Panc1 (cell line): ENCODE measurements around the gene FOSB. TPM values are rescaled to one million over a fixed set of nuclear protein-coding genes. Genes with fewer than 3 reads are reported as not detected.

Source experiments
- ATAC-seq: fragments of 200-7000 bp; cut with Tn5 transposase; 2 replicates; pipeline ENCODE4 v1.9.1; 2020; ENCODE audit warnings: mild to moderate bottlenecking, moderate library complexity
- BruUV-seq: library from RNA; stranded (reverse); fragments of 400-500 nt; replicated peaks from 2 replicates; lab custom pipeline; 2021; lab: Mats Ljungman, UMichigan
- CTCF ChIA-PET: fragments of 300-600 bp; sonication (Branson Sonifier 250); formaldehyde crosslinking; loops from one replicate; lab custom pipeline; 2022; ENCODE audit warnings: antibody characterized with exemption; lab: Charles Lee
- POLR2A ChIA-PET: fragments of 300-600 bp; sonication (Branson Sonifier 250); formaldehyde crosslinking; loops from one replicate; lab custom pipeline; 2022; ENCODE audit warnings: antibody characterized with exemption; lab: Charles Lee
- DNase-seq: peaks from one replicate; pipeline ENCODE4 v3.0.0-alpha.2; 2010; ENCODE audit warnings: low read depth, low spot score
- H3K27ac ChIP-seq: 2 replicates; pipeline ENCODE4 v1.5.1; 2011; ENCODE audit warnings: mild to moderate bottlenecking, low read length, inconsistent platforms
- H3K27me3 ChIP-seq: fragments of 200-500 bp; sonication (Bioruptor generic); 2 replicates; pipeline ENCODE4 v1.6.0; 2014; ENCODE audit warnings: low read length, inconsistent platforms; ENCODE audit not compliant: control insufficient read depth, insufficient read depth
- H3K36me3 ChIP-seq: fragments of 200-500 bp; sonication (Bioruptor generic); 2 replicates; pipeline ENCODE4 v1.5.1; 2014; ENCODE audit warnings: inconsistent platforms, mild to moderate bottlenecking, low read length, moderate library complexity; ENCODE audit not compliant: control insufficient read depth, insufficient read depth
- H3K4me1 ChIP-seq: 2 replicates; pipeline ENCODE4 v1.5.1; 2011; ENCODE audit warnings: inconsistent platforms, mild to moderate bottlenecking, low read length, moderate library complexity; ENCODE audit not compliant: control insufficient read depth, insufficient read depth
- H3K4me3 ChIP-seq, 2 experiments: 2 replicates each; pipeline ENCODE4 v1.5.1; 2011 to 2012; ENCODE audit warnings: low read depth in 2 of 2, low read length in 2 of 2, mild to moderate bottlenecking in 2 of 2, inconsistent platforms in 1 of 2, moderate library complexity in 1 of 2
- H3K9me3 ChIP-seq: fragments of 200-500 bp; sonication (Bioruptor generic); 2 replicates; pipeline ENCODE4 v1.5.1; 2014; ENCODE audit warnings: low read depth, mild to moderate bottlenecking, inconsistent platforms, low read length, moderate library complexity; ENCODE audit not compliant: control insufficient read depth, insufficient read depth
- POLR2AphosphoS5 ChIP-seq: IDR thresholded peaks from 2 replicates; pipeline ENCODE4 v1.6.1; 2012; ENCODE audit warnings: mild to moderate bottlenecking, low read depth, low read length, moderate library complexity
- SIN3A ChIP-seq: IDR thresholded peaks from 2 replicates; pipeline ENCODE4 v1.6.1; 2012; ENCODE audit warnings: low read depth, mild to moderate bottlenecking, low read length, moderate library complexity, borderline replicate concordance; ENCODE audit not compliant: insufficient read depth
- TCF7L2 ChIP-seq: IDR thresholded peaks from 2 replicates; pipeline ENCODE4 v1.6.1; 2011; ENCODE audit warnings: mild to moderate bottlenecking, low read depth, low read length, inconsistent platforms
- in situ Hi-C: cut with HindIII; loops from 2 replicates; pipeline ENCODE4 v1.10.0; 2016; ENCODE audit warnings: low sequenced_read_pairs, low pct_unique_long_range_greater_than_20kb
- intact Hi-C: fragments of 100-400 bp; cut with micrococcal nuclease; formaldehyde crosslinking; loops from one replicate; pipeline ENCODE4 v1.10.0; 2022; ENCODE audit not compliant: unreplicated experiment
- total RNA-seq: library from RNA; stranded (reverse); gene quantifications from one replicate; pipeline ENCODE4 v1.2.1, GENCODE V29; 2021; ENCODE audit not compliant: unreplicated experiment
- TF ChIP-seq, protein P1 (sequence below), 2 experiments: IDR thresholded peaks; 2 replicates each; pipeline ENCODE4 v1.6.1; 2011 to 2012; ENCODE audit warnings: low read depth in 2 of 2, control low read depth in 1 of 2, low read length in 1 of 2, mild to moderate bottlenecking in 1 of 2, moderate library complexity in 1 of 2; ENCODE audit not compliant: insufficient read depth in 1 of 2
- TF ChIP-seq, protein P2 (sequence below): fragments of 450-650 bp; IDR thresholded peaks from 2 replicates; pipeline ENCODE4 v1.5.1; 2017; ENCODE audit warnings: mild to moderate bottlenecking

The FOSB gene
- total RNA-seq, 1 experiment from 2014 or later = 13.4 TPM

DNA sequence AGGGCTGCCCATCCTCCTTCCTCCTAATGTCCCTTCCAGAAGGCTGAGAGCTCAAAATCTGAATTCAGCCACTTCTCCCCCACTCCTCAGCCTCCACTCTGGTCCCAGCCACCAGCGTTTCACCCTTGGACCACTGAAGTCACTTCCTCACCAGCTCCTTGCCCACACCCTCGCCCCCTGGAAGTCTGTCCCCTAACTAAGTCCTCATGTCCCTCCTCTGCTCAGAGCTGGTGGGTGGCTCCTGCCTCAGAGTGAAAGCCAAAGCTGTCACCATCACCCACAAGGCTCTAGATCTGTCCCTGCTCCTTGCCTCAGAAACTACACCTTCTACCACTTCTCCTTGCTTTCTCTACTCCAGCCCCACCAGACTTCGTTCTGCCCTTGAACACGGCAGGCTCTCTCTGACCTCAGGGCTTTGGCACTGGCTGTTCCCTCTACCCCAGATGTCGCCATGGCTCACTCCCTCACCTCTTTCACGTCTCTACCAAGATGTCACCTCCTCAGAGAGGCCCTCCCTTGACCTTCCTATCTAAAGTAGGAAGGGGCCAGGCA, 45.8 kb upstream of the FOSB start:
- TF ChIP-seq TCF7L2 = no peak
- TF ChIP-seq, protein P1, sequence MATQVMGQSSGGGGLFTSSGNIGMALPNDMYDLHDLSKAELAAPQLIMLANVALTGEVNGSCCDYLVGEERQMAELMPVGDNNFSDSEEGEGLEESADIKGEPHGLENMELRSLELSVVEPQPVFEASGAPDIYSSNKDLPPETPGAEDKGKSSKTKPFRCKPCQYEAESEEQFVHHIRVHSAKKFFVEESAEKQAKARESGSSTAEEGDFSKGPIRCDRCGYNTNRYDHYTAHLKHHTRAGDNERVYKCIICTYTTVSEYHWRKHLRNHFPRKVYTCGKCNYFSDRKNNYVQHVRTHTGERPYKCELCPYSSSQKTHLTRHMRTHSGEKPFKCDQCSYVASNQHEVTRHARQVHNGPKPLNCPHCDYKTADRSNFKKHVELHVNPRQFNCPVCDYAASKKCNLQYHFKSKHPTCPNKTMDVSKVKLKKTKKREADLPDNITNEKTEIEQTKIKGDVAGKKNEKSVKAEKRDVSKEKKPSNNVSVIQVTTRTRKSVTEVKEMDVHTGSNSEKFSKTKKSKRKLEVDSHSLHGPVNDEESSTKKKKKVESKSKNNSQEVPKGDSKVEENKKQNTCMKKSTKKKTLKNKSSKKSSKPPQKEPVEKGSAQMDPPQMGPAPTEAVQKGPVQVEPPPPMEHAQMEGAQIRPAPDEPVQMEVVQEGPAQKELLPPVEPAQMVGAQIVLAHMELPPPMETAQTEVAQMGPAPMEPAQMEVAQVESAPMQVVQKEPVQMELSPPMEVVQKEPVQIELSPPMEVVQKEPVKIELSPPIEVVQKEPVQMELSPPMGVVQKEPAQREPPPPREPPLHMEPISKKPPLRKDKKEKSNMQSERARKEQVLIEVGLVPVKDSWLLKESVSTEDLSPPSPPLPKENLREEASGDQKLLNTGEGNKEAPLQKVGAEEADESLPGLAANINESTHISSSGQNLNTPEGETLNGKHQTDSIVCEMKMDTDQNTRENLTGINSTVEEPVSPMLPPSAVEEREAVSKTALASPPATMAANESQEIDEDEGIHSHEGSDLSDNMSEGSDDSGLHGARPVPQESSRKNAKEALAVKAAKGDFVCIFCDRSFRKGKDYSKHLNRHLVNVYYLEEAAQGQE (IDR thresholded peaks at IDR 0.05; ENCODE audit: insufficient read depth in 1 of 2, low read depth in 2 of 2, low read length in 1 of 2) = no peak
- no peak for TF ChIP-seq POLR2AphosphoS5
- TF ChIP-seq, protein P2, sequence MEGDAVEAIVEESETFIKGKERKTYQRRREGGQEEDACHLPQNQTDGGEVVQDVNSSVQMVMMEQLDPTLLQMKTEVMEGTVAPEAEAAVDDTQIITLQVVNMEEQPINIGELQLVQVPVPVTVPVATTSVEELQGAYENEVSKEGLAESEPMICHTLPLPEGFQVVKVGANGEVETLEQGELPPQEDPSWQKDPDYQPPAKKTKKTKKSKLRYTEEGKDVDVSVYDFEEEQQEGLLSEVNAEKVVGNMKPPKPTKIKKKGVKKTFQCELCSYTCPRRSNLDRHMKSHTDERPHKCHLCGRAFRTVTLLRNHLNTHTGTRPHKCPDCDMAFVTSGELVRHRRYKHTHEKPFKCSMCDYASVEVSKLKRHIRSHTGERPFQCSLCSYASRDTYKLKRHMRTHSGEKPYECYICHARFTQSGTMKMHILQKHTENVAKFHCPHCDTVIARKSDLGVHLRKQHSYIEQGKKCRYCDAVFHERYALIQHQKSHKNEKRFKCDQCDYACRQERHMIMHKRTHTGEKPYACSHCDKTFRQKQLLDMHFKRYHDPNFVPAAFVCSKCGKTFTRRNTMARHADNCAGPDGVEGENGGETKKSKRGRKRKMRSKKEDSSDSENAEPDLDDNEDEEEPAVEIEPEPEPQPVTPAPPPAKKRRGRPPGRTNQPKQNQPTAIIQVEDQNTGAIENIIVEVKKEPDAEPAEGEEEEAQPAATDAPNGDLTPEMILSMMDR = no peak
- TF ChIP-seq SIN3A = no peak
- peaks cover 19% of the 10 kb centered on the region for H3K4me1 ChIP-seq
- DNase-seq = no peak
- intact Hi-C loops = no loop called here
- CTCF ChIA-PET = no interaction called here
- no peak for ATAC-seq
- peak overlapping the region; percentile 61 to 84 for H3K4me3 ChIP-seq
- in situ Hi-C loops = no loop called here
- BruUV-seq = no TSS peak
- peaks cover 5% of the 10 kb centered on the region for H3K36me3 ChIP-seq
- peak overlapping the region; percentile 93 for H3K27ac ChIP-seq
- no peaks in the 10 kb centered on the region for H3K9me3 ChIP-seq
- no peaks in the 10 kb centered on the region for H3K27me3 ChIP-seq
- POLR2A ChIA-PET = no interaction called here

DNA sequence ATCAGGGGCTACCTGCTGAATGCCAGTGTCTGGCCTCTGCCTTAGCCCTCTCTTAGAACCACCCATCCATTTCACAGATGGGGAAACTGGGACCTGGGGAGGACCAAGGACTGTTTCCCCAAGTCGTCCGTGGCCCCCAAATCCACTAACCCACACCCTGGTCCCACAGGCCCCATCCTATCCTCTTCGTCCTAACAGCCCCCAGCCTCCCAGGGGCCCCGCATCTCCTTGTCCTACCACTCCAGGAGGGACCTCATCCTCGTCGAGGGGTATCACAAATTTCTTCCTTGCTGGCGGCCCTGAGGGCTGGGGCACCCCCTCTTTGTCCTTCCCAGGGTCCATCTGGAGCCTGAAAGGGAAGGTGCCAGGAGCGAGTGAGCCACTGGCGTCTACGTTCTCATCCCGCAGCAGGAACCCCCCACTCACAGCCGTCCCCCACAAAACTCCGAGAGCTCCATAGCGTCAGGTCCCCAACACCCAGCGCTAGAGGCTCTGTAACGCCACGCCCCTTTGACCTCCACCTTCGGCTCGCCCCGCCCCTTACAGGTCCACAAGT, 44.7 kb upstream of the FOSB start:
- Histone ChIP-seq H3K36me3 (peaks cover 5% of the 10 kb centered on the region), H3K27me3 (no peaks in the 10 kb centered on the region), H3K4me3 (peak overlapping the region; percentile 61 to 84), H3K27ac (peak overlapping the region; percentile 93), H3K4me1 (peaks cover 21% of the 10 kb centered on the region), H3K9me3 (no peaks in the 10 kb centered on the region)
- TF ChIP-seq, protein P1 (IDR thresholded peaks at IDR 0.05; ENCODE audit: insufficient read depth in 1 of 2, low read depth in 2 of 2, low read length in 1 of 2) = no peak
- TF ChIP-seq SIN3A (no peak), TCF7L2 (no peak), POLR2AphosphoS5 (no peak)
- TF ChIP-seq, protein P2 = no peak
- POLR2A ChIA-PET = interaction anchor here (0.6 kb wide), 1 partner anchor 31 kb away, joined by 3 read pairs; no protein-coding TSS in a partner anchor
- BruUV-seq = TSS peak; percentile 92
- intact Hi-C loops (no loop called here), in situ Hi-C loops (no loop called here)
- ATAC-seq (no peak), DNase-seq (no peak)
- CTCF ChIA-PET = no interaction called here
